CD4-positive, alpha-beta T cell (primary cell): Measurements from ENCODE around the gene MTMR12. TPM values are rescaled to one million over a fixed set of nuclear protein-coding genes. Genes with fewer than 3 reads are reported as not detected.

Source experiments
- ATAC-seq: fragments of 200-7000 bp; cut with Tn5 transposase; one replicate; pipeline ENCODE4 v1.10.0; 2022; ENCODE audit warnings: mild to moderate bottlenecking; ENCODE audit not compliant: poor library complexity
- CTCF ChIA-PET: fragments of 350-600 bp; sonication (Branson Sonifier 250); formaldehyde crosslinking; loops from one replicate; lab custom pipeline; 2021; ENCODE audit warnings: antibody characterized with exemption, inconsistent platforms; lab: Charles Lee
- POLR2A ChIA-PET: fragments of 350-600 bp; sonication (Branson Sonifier 250); formaldehyde crosslinking; loops from one replicate; lab custom pipeline; 2021; ENCODE audit warnings: antibody characterized with exemption, inconsistent platforms; lab: Charles Lee
- DNase-seq, 14 experiments: peaks; one replicate each; pipeline ENCODE4 v3.0.0-alpha.2; 2013 to 2020; ENCODE audit warnings: mixed read lengths in 2 of 14
- H3K27ac ChIP-seq, 2 donors: one replicate each; pipeline versions ENCODE4 v1.5.1 to v1.7.0; 2013; ENCODE audit warnings: low read length in 2 of 2, low read depth in 1 of 2, mild to moderate bottlenecking in 1 of 2
- H3K27me3 ChIP-seq, 2 experiments: 1 replicate in 1 of 2; 2 replicates in 1 of 2; pipeline versions ENCODE4 v1.6.1 to v1.7.0; 2013; ENCODE audit warnings: low read length in 2 of 2, control low read depth in 1 of 2, mild to moderate bottlenecking in 1 of 2, moderate library complexity in 1 of 2; ENCODE audit not compliant: insufficient read depth in 2 of 2, control insufficient read depth in 1 of 2
- H3K36me3 ChIP-seq: one replicate; pipeline ENCODE4 v1.6.1; 2013; ENCODE audit warnings: low read length, control low read depth; ENCODE audit not compliant: insufficient read depth
- H3K4me1 ChIP-seq: one replicate; pipeline ENCODE4 v1.6.1; 2013; ENCODE audit warnings: low read length, control low read depth; ENCODE audit not compliant: insufficient read depth
- H3K4me3 ChIP-seq: one replicate; pipeline ENCODE4 v1.5.1; 2013; ENCODE audit warnings: mild to moderate bottlenecking, low read length, moderate library complexity
- H3K9me3 ChIP-seq, 2 experiments: 1 replicate in 1 of 2; 2 replicates in 1 of 2; pipeline versions ENCODE4 v1.6.1 to v1.7.0; 2013; ENCODE audit warnings: low read length in 2 of 2, mild to moderate bottlenecking in 2 of 2, control low read depth in 1 of 2, moderate library complexity in 1 of 2; ENCODE audit not compliant: control insufficient read depth in 1 of 2, insufficient read depth in 1 of 2
- H3K27ac Mint-ChIP-seq: one replicate; pipeline ENCODE4 v1.8.0; 2020; ENCODE audit warnings: mixed read lengths
- H3K27me3 Mint-ChIP-seq: one replicate; pipeline ENCODE4 v1.8.0; 2021; ENCODE audit warnings: mixed read lengths
- H3K36me3 Mint-ChIP-seq: one replicate; pipeline ENCODE4 v1.8.0; 2021; ENCODE audit warnings: low read depth, mixed read lengths
- H3K4me1 Mint-ChIP-seq: one replicate; pipeline ENCODE4 v1.8.0; 2021; ENCODE audit warnings: low read depth, mixed read lengths
- H3K4me3 Mint-ChIP-seq: one replicate; pipeline ENCODE4 v1.8.0; 2020; ENCODE audit warnings: mild to moderate bottlenecking, mixed read lengths
- H3K9me3 Mint-ChIP-seq: one replicate; pipeline ENCODE4 v1.8.0; 2020; ENCODE audit warnings: mixed read lengths
- intact Hi-C, 2 experiments: fragments of 100-400 bp; cut with DNase I in 1 of 2; cut with micrococcal nuclease in 1 of 2; formaldehyde crosslinking; loops; one replicate each; pipeline versions ENCODE4 v1.15.1 to v1.9.0; 2023 to 2025; cut with DNase I, micrococcal nuclease
- total RNA-seq, 174 experiments: library from RNA in 2 of 174; stranded (reverse) in 2 of 174; gene quantifications; one replicate each; pipeline ENCODE4 v1.2.3 and lab custom pipeline; 2021 to 2026
- TF ChIP-seq, protein P1 (sequence below): fragments of 200-600 bp; IDR thresholded peaks from one replicate; pipeline ENCODE4 v1.8.0; 2022; ENCODE audit warnings: antibody characterized with exemption, mild to moderate bottlenecking

The MTMR12 gene
- total RNA-seq, 2 experiments from 2014 or later: 15.9 to 18.3 TPM

DNA sequence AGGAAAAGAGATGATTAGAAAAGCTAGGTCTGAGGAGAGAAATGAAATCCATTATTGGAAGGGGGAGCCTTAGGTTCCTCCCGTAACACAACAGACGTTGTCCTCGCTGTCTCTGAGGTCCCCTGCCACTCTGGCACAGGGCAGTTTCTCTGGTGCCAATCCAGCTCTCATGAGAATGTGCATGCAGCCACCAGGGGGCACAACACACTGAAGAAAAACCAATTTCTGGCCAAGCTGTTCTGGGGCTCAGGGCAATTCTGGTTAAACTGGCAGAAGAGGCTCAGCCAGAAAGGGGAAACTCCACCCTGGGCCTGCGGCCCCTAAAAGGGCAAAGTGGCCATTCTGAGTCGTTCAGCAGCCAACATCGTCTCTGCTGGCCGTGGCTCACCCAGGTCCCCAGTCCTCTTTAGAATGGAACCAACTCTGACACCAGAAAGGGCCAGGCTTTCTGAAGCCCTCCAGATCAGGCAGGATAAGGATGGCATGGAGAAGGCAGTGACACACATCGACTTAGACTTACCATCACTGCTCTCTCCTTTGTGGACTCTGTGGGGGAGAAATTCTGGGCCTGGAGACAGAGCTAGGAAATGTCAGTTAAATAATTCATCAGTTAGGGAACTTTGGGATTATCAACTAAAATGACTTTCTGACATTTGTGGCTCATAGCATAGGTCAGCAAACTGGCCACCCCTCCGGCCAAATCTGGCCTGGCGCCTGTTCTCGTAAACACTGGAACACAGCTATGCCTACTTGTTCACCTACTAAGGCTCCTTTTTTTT lies 80.1 kb downstream of the MTMR12 start:
- Mint-ChIP-seq H3K4me1 (peaks cover 5% of the 10 kb centered on the region), H3K9me3 (no peaks in the 10 kb centered on the region), H3K36me3 (peaks cover 73% of the 10 kb centered on the region), H3K4me3 (no peak overlapping the region), H3K27me3 (no peaks in the 10 kb centered on the region), H3K27ac (peak overlapping the region; percentile 64)
- DNase-seq (peak; percentile 59 to 85 (median 70)), ATAC-seq (peak; percentile 87)
- H3K27me3 ChIP-seq: no peaks in the 10 kb centered on the region
- TF ChIP-seq, protein P1, sequence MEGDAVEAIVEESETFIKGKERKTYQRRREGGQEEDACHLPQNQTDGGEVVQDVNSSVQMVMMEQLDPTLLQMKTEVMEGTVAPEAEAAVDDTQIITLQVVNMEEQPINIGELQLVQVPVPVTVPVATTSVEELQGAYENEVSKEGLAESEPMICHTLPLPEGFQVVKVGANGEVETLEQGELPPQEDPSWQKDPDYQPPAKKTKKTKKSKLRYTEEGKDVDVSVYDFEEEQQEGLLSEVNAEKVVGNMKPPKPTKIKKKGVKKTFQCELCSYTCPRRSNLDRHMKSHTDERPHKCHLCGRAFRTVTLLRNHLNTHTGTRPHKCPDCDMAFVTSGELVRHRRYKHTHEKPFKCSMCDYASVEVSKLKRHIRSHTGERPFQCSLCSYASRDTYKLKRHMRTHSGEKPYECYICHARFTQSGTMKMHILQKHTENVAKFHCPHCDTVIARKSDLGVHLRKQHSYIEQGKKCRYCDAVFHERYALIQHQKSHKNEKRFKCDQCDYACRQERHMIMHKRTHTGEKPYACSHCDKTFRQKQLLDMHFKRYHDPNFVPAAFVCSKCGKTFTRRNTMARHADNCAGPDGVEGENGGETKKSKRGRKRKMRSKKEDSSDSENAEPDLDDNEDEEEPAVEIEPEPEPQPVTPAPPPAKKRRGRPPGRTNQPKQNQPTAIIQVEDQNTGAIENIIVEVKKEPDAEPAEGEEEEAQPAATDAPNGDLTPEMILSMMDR: peak; percentile 88
- ChIA-PET POLR2A (interaction anchor here (0.8 to 2.0 kb wide), 5 partner anchors 57 to 357 kb away, joined by 3 to 10 read pairs (median 7); partner anchors contain the start of genes GOLPH3 and MTMR12), CTCF (interaction anchor here (0.6 to 2.4 kb wide), 13 partner anchors 10 to 380 kb away, joined by 3 to 29 read pairs (median 3); no protein-coding TSS in a partner anchor)
- H3K36me3 ChIP-seq: peaks cover 55% of the 10 kb centered on the region
- H3K27ac ChIP-seq: no peak overlapping the region
- H3K9me3 ChIP-seq: no peaks in the 10 kb centered on the region
- intact Hi-C loops: loop anchor here (1.0 to 10.0 kb wide), 7 partner anchors 58 to 382 kb away; partner anchors contain the start of gene GOLPH3 (in 1 of the 2)
- peaks cover 5% of the 10 kb centered on the region for H3K4me1 ChIP-seq
- no peak overlapping the region for H3K4me3 ChIP-seq

DNA sequence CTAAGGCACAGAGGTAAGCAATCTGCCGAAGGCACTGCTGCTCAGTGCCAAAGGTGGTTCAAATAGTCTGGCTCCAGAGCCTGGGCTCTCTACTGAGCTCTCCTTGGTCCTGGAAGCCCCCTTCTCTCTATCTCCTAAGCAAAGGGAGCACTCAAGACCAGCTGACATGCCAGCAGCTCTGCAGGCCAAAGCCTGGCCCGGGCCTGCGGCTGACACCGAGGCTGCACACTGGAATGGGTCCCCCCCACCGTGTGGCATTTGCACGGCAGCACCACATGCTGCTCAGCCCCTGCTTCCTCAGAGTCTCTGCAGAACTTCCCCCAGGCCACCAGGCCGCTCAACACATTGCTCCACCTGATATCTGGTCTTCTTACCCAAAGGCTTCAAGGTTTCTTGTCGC lies 80.8 kb downstream of the MTMR12 start:
- ChIA-PET POLR2A (interaction anchor here (0.8 to 2.0 kb wide), 5 partner anchors 57 to 358 kb away, joined by 3 to 10 read pairs (median 7); partner anchors contain the start of genes GOLPH3 and MTMR12), CTCF (interaction anchor here (0.7 to 2.4 kb wide), 9 partner anchors 10 to 168 kb away, joined by 3 to 29 read pairs (median 4); no protein-coding TSS in a partner anchor)
- DNase-seq: peak in 2 of 14 experiments; percentile 20 to 21
- Histone ChIP-seq H3K27me3 (no peaks in the 10 kb centered on the region), H3K27ac (no peak overlapping the region), H3K9me3 (no peaks in the 10 kb centered on the region), H3K36me3 (peaks cover 52% of the 10 kb centered on the region), H3K4me3 (no peak overlapping the region), H3K4me1 (peaks cover 5% of the 10 kb centered on the region)
- Mint-ChIP-seq H3K27ac (peak overlapping the region; percentile 64), H3K36me3 (peaks cover 70% of the 10 kb centered on the region), H3K9me3 (no peaks in the 10 kb centered on the region), H3K27me3 (no peaks in the 10 kb centered on the region), H3K4me3 (no peak overlapping the region), H3K4me1 (peaks cover 5% of the 10 kb centered on the region)
- TF ChIP-seq, protein P1: no peak
- no peak for ATAC-seq
- intact Hi-C loops: loop anchor here (1.0 to 10.0 kb wide), 7 partner anchors 57 to 383 kb away; partner anchors contain the start of gene GOLPH3 (in 1 of the 2)

DNA sequence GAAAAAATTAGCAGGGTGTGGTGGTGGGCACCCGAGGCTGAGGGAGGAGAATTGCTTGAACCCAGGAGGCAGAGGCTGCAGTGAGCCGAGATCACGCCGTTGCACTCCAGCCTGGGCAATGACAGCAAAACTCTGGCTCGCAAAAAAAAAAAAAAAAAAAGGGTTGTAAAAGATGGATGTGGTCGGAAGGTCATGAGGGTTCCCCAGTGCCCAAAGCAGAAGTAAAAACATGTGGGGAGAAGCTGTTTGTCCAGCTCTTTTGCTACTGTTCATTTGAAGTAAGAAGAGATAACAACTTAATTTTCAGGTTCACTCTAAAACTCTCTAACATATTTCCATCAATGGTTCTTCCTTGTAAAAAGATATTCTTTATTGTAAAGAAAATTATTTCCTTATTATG lies 81.5 kb downstream of the MTMR12 start:
- Mint-ChIP-seq H3K9me3 (no peaks in the 10 kb centered on the region), H3K27ac (no peak overlapping the region), H3K4me1 (peaks cover 5% of the 10 kb centered on the region), H3K36me3 (peaks cover 63% of the 10 kb centered on the region), H3K27me3 (no peaks in the 10 kb centered on the region), H3K4me3 (no peak overlapping the region)
- intact Hi-C loops: loop anchor here (5.0 to 10.0 kb wide), 4 partner anchors 56 to 366 kb away; partner anchors contain the start of gene GOLPH3 (in 1 of the 2)
- DNase-seq (no peak), ATAC-seq (no peak)
- ChIA-PET POLR2A (interaction anchor here (2.0 kb wide), 1 partner anchor 56 kb away, joined by 8 read pairs; no protein-coding TSS in a partner anchor), CTCF (interaction anchor here (0.7 to 2.4 kb wide), 2 partner anchors 98 to 359 kb away, joined by 4 to 29 read pairs; no protein-coding TSS in a partner anchor)
- Histone ChIP-seq H3K9me3 (no peaks in the 10 kb centered on the region), H3K27ac (no peak overlapping the region), H3K27me3 (no peaks in the 10 kb centered on the region), H3K4me1 (peaks cover 5% of the 10 kb centered on the region), H3K4me3 (no peak overlapping the region), H3K36me3 (peaks cover 47% of the 10 kb centered on the region)
- TF ChIP-seq, protein P1: no peak
